Measurements from ENCODE around the gene MARCHF2. TPM values are rescaled to one million over a fixed set of nuclear protein-coding genes. Genes with fewer than 3 reads are reported as not detected.

MARCHF2 gene
- polyA plus RNA-seq, 1 donor from 2014 or later: 67.9 TPM

DNA sequence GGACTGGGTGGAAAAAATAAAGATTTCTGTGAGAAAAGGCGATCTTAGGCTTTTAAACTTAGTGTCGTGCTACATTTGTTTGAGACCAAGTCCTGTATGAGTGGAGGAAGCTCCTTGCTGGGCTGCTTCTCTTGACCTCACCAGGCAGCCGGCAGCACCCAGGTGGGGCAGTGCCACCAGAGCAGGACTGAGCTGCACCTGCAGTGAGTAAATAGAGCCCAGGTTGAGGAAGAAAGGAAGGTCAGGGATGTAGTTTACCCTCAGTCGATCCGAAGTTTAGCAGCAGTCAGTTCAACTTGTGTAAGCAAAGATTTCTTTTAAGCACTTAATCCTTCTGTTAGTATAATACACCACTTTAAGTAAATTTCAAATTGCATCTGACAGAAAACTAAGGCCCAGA, 45.3 kb downstream of the MARCHF2 start:
- H3K9me2 ChIP-seq (ENCODE audit: insufficient read depth, low read length): no peaks in the 10 kb centered on the region
- no peaks in the 10 kb centered on the region for H3F3A ChIP-seq (ENCODE audit: insufficient read depth, low read length, poor library complexity, severe bottlenecking)
- no peaks in the 10 kb centered on the region for H3K27me3 ChIP-seq (ENCODE audit: insufficient read depth, low read depth, low read length)
- H3K79me2 ChIP-seq (replicated peaks; ENCODE audit: insufficient read depth, low read length): peaks cover 100% of the 10 kb centered on the region
- H3K36me3 ChIP-seq (ENCODE audit: insufficient read depth, low read length): peaks cover 9% of the 10 kb centered on the region
- no peak overlapping the region for H3K9ac ChIP-seq (ENCODE audit: low read length)
- no peak for TF ChIP-seq EZH2 (IDR thresholded peaks at IDR 0.05; ENCODE audit: borderline replicate concordance, insufficient read depth, low read length, poor library complexity, severe bottlenecking)
- TF ChIP-seq POLR2AphosphoS5 (IDR thresholded peaks at IDR 0.05): no peak
- TF ChIP-seq, protein P1, sequence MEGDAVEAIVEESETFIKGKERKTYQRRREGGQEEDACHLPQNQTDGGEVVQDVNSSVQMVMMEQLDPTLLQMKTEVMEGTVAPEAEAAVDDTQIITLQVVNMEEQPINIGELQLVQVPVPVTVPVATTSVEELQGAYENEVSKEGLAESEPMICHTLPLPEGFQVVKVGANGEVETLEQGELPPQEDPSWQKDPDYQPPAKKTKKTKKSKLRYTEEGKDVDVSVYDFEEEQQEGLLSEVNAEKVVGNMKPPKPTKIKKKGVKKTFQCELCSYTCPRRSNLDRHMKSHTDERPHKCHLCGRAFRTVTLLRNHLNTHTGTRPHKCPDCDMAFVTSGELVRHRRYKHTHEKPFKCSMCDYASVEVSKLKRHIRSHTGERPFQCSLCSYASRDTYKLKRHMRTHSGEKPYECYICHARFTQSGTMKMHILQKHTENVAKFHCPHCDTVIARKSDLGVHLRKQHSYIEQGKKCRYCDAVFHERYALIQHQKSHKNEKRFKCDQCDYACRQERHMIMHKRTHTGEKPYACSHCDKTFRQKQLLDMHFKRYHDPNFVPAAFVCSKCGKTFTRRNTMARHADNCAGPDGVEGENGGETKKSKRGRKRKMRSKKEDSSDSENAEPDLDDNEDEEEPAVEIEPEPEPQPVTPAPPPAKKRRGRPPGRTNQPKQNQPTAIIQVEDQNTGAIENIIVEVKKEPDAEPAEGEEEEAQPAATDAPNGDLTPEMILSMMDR (IDR thresholded peaks at IDR 0.05; ENCODE audit: poor library complexity, severe bottlenecking): no peak
- no peak for TF ChIP-seq SMC3 (conservative IDR thresholded peaks at IDR 0.05; ENCODE audit: poor library complexity)
- no peak for TF ChIP-seq RAD21 (conservative IDR thresholded peaks at IDR 0.05)
- no peak for TF ChIP-seq TAF1 (IDR thresholded peaks at IDR 0.05; ENCODE audit: low read depth)
- TF ChIP-seq EP300 (conservative IDR thresholded peaks at IDR 0.05; ENCODE audit: poor library complexity, severe bottlenecking): no peak
- peaks cover 77% of the 10 kb centered on the region for H4K20me1 ChIP-seq (ENCODE audit: insufficient read depth)
- H2AFZ ChIP-seq (ENCODE audit: low read depth, low read length): no peak overlapping the region
- H3K9me3 ChIP-seq (ENCODE audit: low read length): no peaks in the 10 kb centered on the region
- H3K4me2 ChIP-seq (ENCODE audit: low read length): no peak overlapping the region
- no peak overlapping the region for H3K4me3 ChIP-seq (ENCODE audit: low read length)
- H3K27ac ChIP-seq (ENCODE audit: low read length): no peak overlapping the region

DNA sequence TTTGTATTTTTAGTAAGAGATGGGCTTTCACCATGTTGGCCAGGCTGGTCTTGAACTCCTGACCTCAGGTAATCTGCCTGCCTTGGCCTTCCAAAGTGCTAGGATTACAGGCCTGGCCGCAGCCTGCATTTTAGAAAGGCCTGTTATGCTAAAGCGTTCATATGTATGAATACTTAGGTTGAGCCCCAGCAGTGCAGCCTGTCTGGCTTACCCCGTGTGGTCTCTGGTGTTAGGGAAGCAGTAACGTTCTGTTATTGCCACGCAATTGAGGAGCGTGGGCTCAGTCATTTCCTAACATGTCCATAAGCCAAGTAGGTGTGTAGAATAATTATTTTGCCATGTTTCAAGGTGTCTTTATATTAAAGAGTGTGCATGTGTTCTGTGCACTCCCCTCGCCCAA, 46.0 kb downstream of the MARCHF2 start:
- Histone ChIP-seq H3K9me3 (ENCODE audit: low read length) (no peaks in the 10 kb centered on the region), H3K27me3 (ENCODE audit: insufficient read depth, low read depth, low read length) (no peaks in the 10 kb centered on the region), H2AFZ (ENCODE audit: low read depth, low read length) (no peak overlapping the region), H3K4me3 (ENCODE audit: low read length) (no peak overlapping the region), H3K4me2 (ENCODE audit: low read length) (no peak overlapping the region), H3K9me2 (ENCODE audit: insufficient read depth, low read length) (no peaks in the 10 kb centered on the region), H3F3A (ENCODE audit: insufficient read depth, low read length, poor library complexity, severe bottlenecking) (no peaks in the 10 kb centered on the region), H3K36me3 (ENCODE audit: insufficient read depth, low read length) (peaks cover 9% of the 10 kb centered on the region), H4K20me1 (ENCODE audit: insufficient read depth) (peaks cover 70% of the 10 kb centered on the region), H3K79me2 (replicated peaks; ENCODE audit: insufficient read depth, low read length) (peaks cover 100% of the 10 kb centered on the region), H3K27ac (ENCODE audit: low read length) (no peak overlapping the region), H3K9ac (ENCODE audit: low read length) (no peak overlapping the region)
- no peak for TF ChIP-seq SMC3 (conservative IDR thresholded peaks at IDR 0.05; ENCODE audit: poor library complexity)
- no peak for TF ChIP-seq EP300 (conservative IDR thresholded peaks at IDR 0.05; ENCODE audit: poor library complexity, severe bottlenecking)
- no peak for TF ChIP-seq RAD21 (conservative IDR thresholded peaks at IDR 0.05)
- no peak for TF ChIP-seq MXI1 (conservative IDR thresholded peaks at IDR 0.05; ENCODE audit: poor library complexity, severe bottlenecking)
- TF ChIP-seq TAF1 (IDR thresholded peaks at IDR 0.05; ENCODE audit: low read depth): no peak
- TF ChIP-seq, protein P1 (IDR thresholded peaks at IDR 0.05; ENCODE audit: poor library complexity, severe bottlenecking): no peak
- TF ChIP-seq, protein P2, sequence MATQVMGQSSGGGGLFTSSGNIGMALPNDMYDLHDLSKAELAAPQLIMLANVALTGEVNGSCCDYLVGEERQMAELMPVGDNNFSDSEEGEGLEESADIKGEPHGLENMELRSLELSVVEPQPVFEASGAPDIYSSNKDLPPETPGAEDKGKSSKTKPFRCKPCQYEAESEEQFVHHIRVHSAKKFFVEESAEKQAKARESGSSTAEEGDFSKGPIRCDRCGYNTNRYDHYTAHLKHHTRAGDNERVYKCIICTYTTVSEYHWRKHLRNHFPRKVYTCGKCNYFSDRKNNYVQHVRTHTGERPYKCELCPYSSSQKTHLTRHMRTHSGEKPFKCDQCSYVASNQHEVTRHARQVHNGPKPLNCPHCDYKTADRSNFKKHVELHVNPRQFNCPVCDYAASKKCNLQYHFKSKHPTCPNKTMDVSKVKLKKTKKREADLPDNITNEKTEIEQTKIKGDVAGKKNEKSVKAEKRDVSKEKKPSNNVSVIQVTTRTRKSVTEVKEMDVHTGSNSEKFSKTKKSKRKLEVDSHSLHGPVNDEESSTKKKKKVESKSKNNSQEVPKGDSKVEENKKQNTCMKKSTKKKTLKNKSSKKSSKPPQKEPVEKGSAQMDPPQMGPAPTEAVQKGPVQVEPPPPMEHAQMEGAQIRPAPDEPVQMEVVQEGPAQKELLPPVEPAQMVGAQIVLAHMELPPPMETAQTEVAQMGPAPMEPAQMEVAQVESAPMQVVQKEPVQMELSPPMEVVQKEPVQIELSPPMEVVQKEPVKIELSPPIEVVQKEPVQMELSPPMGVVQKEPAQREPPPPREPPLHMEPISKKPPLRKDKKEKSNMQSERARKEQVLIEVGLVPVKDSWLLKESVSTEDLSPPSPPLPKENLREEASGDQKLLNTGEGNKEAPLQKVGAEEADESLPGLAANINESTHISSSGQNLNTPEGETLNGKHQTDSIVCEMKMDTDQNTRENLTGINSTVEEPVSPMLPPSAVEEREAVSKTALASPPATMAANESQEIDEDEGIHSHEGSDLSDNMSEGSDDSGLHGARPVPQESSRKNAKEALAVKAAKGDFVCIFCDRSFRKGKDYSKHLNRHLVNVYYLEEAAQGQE (IDR thresholded peaks at IDR 0.05; ENCODE audit: borderline replicate concordance): no peak
- TF ChIP-seq POLR2AphosphoS5 (IDR thresholded peaks at IDR 0.05): no peak
- TF ChIP-seq EZH2 (IDR thresholded peaks at IDR 0.05; ENCODE audit: borderline replicate concordance, insufficient read depth, low read length, poor library complexity, severe bottlenecking): no peak

Data from neural cell (in vitro differentiated cells).